NCI-H1436 (cell line): ENCODE results near the gene CACNA1H.
"Not testable (repeated sequence)": the region's sequence is repeated elsewhere in the genome, so short reads cannot be mapped to it uniquely, and the experiment has no call there.

Source experiments
- DNase-seq: peaks from one replicate; lab custom pipeline; 2025; lab: John Stamatoyannopoulos, UW

CACNA1H gene

GRCh38 chr16:1193825-1194581 lies 41.1 kb downstream of the CACNA1H start:
- no peak for DNase-seq

GRCh38 chr16:1194665-1195392 lies 41.9 kb downstream of the CACNA1H start:
- DNase-seq: no peak

- no peak for DNase-seq
Measured at GRCh38 chr16:1195393-1195666, 42.4 kb downstream of the CACNA1H start.

- DNase-seq: no peak
Measured at GRCh38 chr16:1196494-1196893, 43.6 kb downstream of the CACNA1H start.

- peak; percentile 46 for DNase-seq
Measured at GRCh38 chr16:1197237-1197866, 44.4 kb downstream of the CACNA1H start.

- DNase-seq: no peak
Measured at GRCh38 chr16:1198194-1198593, 45.3 kb downstream of the CACNA1H start.

- DNase-seq: not testable (repeated sequence)
Measured at GRCh38 chr16:1198671-1199346, 45.9 kb downstream of the CACNA1H start.

- DNase-seq: no peak
Measured at GRCh38 chr16:1199347-1200013, 46.6 kb downstream of the CACNA1H start.

- DNase-seq: no peak
Measured at GRCh38 chr16:1200014-1200627, 47.2 kb downstream of the CACNA1H start.

- DNase-seq: no peak
Measured at GRCh38 chr16:1201444-1201843, 48.5 kb downstream of the CACNA1H start.

GRCh38 chr16:1202274-1202673 lies 49.4 kb downstream of the CACNA1H start:
- DNase-seq: no peak

GRCh38 chr16:1204933-1205332 lies 52.0 kb downstream of the CACNA1H start:
- DNase-seq: no peak

- DNase-seq: no peak
Measured at GRCh38 chr16:1206326-1206725, 53.4 kb downstream of the CACNA1H start.

- DNase-seq: no peak
Measured at GRCh38 chr16:1206786-1207185, 53.9 kb downstream of the CACNA1H start.

GRCh38 chr16:1208239-1208830 lies 55.4 kb downstream of the CACNA1H start:
- DNase-seq: no peak

- DNase-seq: no peak
Measured at GRCh38 chr16:1209081-1209480, 56.2 kb downstream of the CACNA1H start.

- DNase-seq: no peak
Measured at GRCh38 chr16:1210461-1210860, 57.6 kb downstream of the CACNA1H start.

- no peak for DNase-seq
Measured at GRCh38 chr16:1211451-1212268, 58.8 kb downstream of the CACNA1H start.

- DNase-seq: no peak
Measured at GRCh38 chr16:1212616-1213194, 59.8 kb downstream of the CACNA1H start.

GRCh38 chr16:1213231-1213630 lies 60.3 kb downstream of the CACNA1H start:
- DNase-seq: no peak
